Measurements from ENCODE around the gene IL24. TPM values are rescaled to one million over a fixed set of nuclear protein-coding genes. Genes with fewer than 3 reads are reported as not detected.
A peak's percentile ranks its signal among the peaks of the same experiment; 100 is the strongest.

Gene IL24
- polyA plus RNA-seq, 1 donor from 2014 or later = 43.5 TPM

- Mint-ChIP-seq H3K4me3 (peak overlapping the region in 2 of 4 donors; percentile 54 to 79), H3K4me1 (peaks cover 27 to 54% (median 49%) of the 10 kb centered on the region in 3 donors), H3K27ac (peak overlapping the region; percentile 67 to 93 (median 70)), H3K9me3 (no peaks in the 10 kb centered on the region), H3K36me3 (peaks cover 2% of the 10 kb centered on the region), H3K27me3 (no peaks in the 10 kb centered on the region)
Measured at GRCh38 chr1:206904423-206905142, 7.3 kb downstream of the IL24 start.

- H3K36me3 Mint-ChIP-seq = peaks cover 2% of the 10 kb centered on the region
- H3K4me3 Mint-ChIP-seq = peak overlapping the region; percentile 31 to 75 (median 58)
- no peaks in the 10 kb centered on the region for H3K9me3 Mint-ChIP-seq
- H3K27ac Mint-ChIP-seq = peak overlapping the region; percentile 67 to 93 (median 70)
- no peaks in the 10 kb centered on the region for H3K27me3 Mint-ChIP-seq
- peaks cover 30 to 56% (median 47%) of the 10 kb centered on the region in 3 donors for H3K4me1 Mint-ChIP-seq
Measured at GRCh38 chr1:206905295-206906164, 8.3 kb downstream of the IL24 start.

- Mint-ChIP-seq H3K4me1 (peaks cover 48 to 66% (median 56%) of the 10 kb centered on the region in 3 donors), H3K27me3 (no peaks in the 10 kb centered on the region), H3K36me3 (peaks cover 5% of the 10 kb centered on the region), H3K4me3 (peak overlapping the region in 2 of 4 donors; percentile 56 to 65), H3K9me3 (no peaks in the 10 kb centered on the region), H3K27ac (peak overlapping the region in 2 of 3 donors; percentile 88 to 95)
Measured at GRCh38 chr1:206907304-206907991, 10.2 kb downstream of the IL24 start.

- Mint-ChIP-seq H3K9me3 (no peaks in the 10 kb centered on the region), H3K4me1 (peaks cover 48 to 72% (median 62%) of the 10 kb centered on the region in 3 donors), H3K36me3 (peaks cover 8% of the 10 kb centered on the region), H3K27ac (peak overlapping the region; percentile 87 to 95 (median 88)), H3K4me3 (peak overlapping the region in 2 of 4 donors; percentile 34 to 65), H3K27me3 (no peaks in the 10 kb centered on the region)
Measured at GRCh38 chr1:206908038-206908437, 10.8 kb downstream of the IL24 start.

GRCh38 chr1:206909161-206909882 is 12.1 kb downstream of the IL24 start:
- no peaks in the 10 kb centered on the region for H3K27me3 Mint-ChIP-seq
- peak overlapping the region; percentile 25 to 58 (median 53) for H3K4me3 Mint-ChIP-seq
- no peaks in the 10 kb centered on the region for H3K9me3 Mint-ChIP-seq
- H3K4me1 Mint-ChIP-seq = peaks cover 61 to 79% (median 65%) of the 10 kb centered on the region in 3 donors
- peaks cover 10% of the 10 kb centered on the region for H3K36me3 Mint-ChIP-seq
- H3K27ac Mint-ChIP-seq = peak overlapping the region; percentile 82 to 95 (median 88)

GRCh38 chr1:206909883-206910318 is 12.7 kb downstream of the IL24 start:
- Mint-ChIP-seq H3K27me3 (no peaks in the 10 kb centered on the region), H3K27ac (peak overlapping the region; percentile 67 to 87 (median 81)), H3K4me3 (peak overlapping the region in 3 of 4 donors; percentile 55 to 71 (median 58)), H3K9me3 (no peaks in the 10 kb centered on the region), H3K36me3 (peaks cover 8% of the 10 kb centered on the region), H3K4me1 (peaks cover 62 to 81% (median 70%) of the 10 kb centered on the region in 3 donors)

GRCh38 chr1:206911064-206911663 is 13.9 kb downstream of the IL24 start:
- Mint-ChIP-seq H3K4me3 (peak overlapping the region in 3 of 4 donors; percentile 69 to 79 (median 76)), H3K27me3 (no peaks in the 10 kb centered on the region), H3K9me3 (no peaks in the 10 kb centered on the region), H3K27ac (peak overlapping the region; percentile 67 to 87 (median 84)), H3K4me1 (peaks cover 63 to 81% (median 71%) of the 10 kb centered on the region in 3 donors), H3K36me3 (peaks cover 15% of the 10 kb centered on the region)

GRCh38 chr1:206912445-206913095 is 15.3 kb downstream of the IL24 start:
- H3K4me1 Mint-ChIP-seq = peaks cover 71 to 89% (median 74%) of the 10 kb centered on the region in 3 donors
- H3K9me3 Mint-ChIP-seq = no peaks in the 10 kb centered on the region
- H3K4me3 Mint-ChIP-seq = peak overlapping the region in 3 of 4 donors; percentile 67 to 90 (median 76)
- H3K27ac Mint-ChIP-seq = peak overlapping the region; percentile 63 to 92 (median 67)
- no peaks in the 10 kb centered on the region for H3K27me3 Mint-ChIP-seq
- H3K36me3 Mint-ChIP-seq = peaks cover 20% of the 10 kb centered on the region

- Mint-ChIP-seq H3K4me1 (peaks cover 71 to 86% (median 76%) of the 10 kb centered on the region in 3 donors), H3K36me3 (peaks cover 28% of the 10 kb centered on the region), H3K9me3 (no peaks in the 10 kb centered on the region), H3K27ac (peak overlapping the region; percentile 67 to 95 (median 92)), H3K4me3 (peak overlapping the region in 3 of 4 donors; percentile 67 to 86 (median 76)), H3K27me3 (no peaks in the 10 kb centered on the region)
Measured at GRCh38 chr1:206913766-206914537, 16.7 kb downstream of the IL24 start.

- Mint-ChIP-seq H3K4me3 (no peak overlapping the region), H3K27ac (peak overlapping the region; percentile 67 to 95 (median 92)), H3K27me3 (no peaks in the 10 kb centered on the region), H3K4me1 (peaks cover 73 to 84% (median 77%) of the 10 kb centered on the region in 3 donors), H3K9me3 (no peaks in the 10 kb centered on the region), H3K36me3 (peaks cover 31% of the 10 kb centered on the region)
Measured at GRCh38 chr1:206915030-206915735, 17.9 kb downstream of the IL24 start.

- Mint-ChIP-seq H3K4me1 (peaks cover 64 to 76% (median 68%) of the 10 kb centered on the region in 3 donors), H3K27me3 (no peaks in the 10 kb centered on the region), H3K27ac (peak overlapping the region; percentile 67 to 89 (median 87)), H3K9me3 (no peaks in the 10 kb centered on the region), H3K4me3 (no peak overlapping the region), H3K36me3 (peaks cover 34% of the 10 kb centered on the region)
Measured at GRCh38 chr1:206916000-206916709, 18.9 kb downstream of the IL24 start.

GRCh38 chr1:206918076-206918475 is 20.8 kb downstream of the IL24 start:
- peaks cover 28% of the 10 kb centered on the region for H3K36me3 Mint-ChIP-seq
- peak overlapping the region in 2 of 3 donors; percentile 64 to 67 for H3K27ac Mint-ChIP-seq
- peaks cover 46 to 66% (median 56%) of the 10 kb centered on the region in 3 donors for H3K4me1 Mint-ChIP-seq
- H3K9me3 Mint-ChIP-seq = no peaks in the 10 kb centered on the region
- no peak overlapping the region for H3K4me3 Mint-ChIP-seq
- H3K27me3 Mint-ChIP-seq = no peaks in the 10 kb centered on the region

All from IgD-negative memory B cell (primary cell).